HG02763 (cell line): ENCODE results near the gene IGSF22.

Experiments used
- ATAC-seq: cut with Tn5 transposase; IDR thresholded peaks from one replicate; pipeline ENCODE4 v1.9.1; 2021; ENCODE audit warnings: mild to moderate bottlenecking, moderate library complexity; ENCODE audit not compliant: unreplicated experiment

IGSF22 gene

GRCh38 chr11:18745251-18745650, 19.3 kb upstream of the IGSF22 start:
- ATAC-seq = no peak

DNA sequence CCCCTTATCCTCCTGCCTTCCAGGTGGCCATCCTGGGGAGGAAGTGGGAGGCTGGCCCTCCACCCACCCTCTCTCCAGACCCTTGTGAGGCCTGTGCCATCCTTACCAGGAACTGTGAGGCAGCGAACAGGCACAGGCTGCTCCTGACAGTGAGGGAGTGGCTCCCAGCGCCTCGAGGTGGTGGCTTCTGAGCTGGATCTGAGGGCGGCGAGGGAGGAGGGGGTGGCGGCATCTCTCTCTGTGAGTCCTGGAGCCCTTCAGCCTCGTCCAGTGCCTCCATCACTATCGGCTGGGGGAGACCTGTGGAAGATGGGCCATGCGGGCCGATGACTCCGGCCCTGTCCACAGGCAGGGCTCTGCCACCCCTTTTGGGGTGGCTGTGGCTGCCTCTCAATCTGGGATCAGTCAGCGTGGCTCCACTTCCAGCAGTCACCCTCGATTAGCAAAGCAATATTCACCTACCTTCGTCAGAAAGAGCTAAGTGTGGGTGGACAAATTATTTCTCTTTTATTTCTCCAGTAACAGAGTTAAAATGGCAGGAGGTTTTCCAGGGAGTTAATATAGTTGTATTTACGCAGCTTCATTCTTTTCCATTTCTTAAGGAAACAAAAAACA, 18.0 kb upstream of the IGSF22 start:
- no peak for ATAC-seq

- no peak for ATAC-seq
Observed at GRCh38 chr11:18743365-18743764, 17.4 kb upstream of the IGSF22 start.

GRCh38 chr11:18741783-18742182, 15.8 kb upstream of the IGSF22 start:
- ATAC-seq = no peak

DNA sequence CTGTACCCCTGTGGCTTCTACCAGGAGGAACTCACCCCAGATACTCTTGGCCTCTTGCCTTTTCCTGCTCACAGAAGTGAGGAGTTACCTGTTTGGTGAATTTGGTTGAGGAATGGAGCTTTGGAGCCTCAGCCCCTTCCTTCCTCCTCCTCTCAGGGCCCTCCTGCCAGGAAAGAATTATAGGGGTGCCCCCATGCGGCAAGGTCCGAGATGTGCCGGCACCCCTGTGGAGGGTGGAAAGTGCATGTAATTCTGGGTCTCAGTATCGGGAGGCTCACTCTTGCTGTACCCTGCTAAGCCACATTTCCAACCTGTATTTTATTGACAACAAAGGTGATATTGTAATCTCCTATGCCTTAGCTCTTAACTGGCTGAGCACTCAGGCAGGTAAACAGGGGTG, 13.7 kb upstream of the IGSF22 start:
- ATAC-seq = no peak

GRCh38 chr11:18737642-18738041, 11.7 kb upstream of the IGSF22 start:
- ATAC-seq = no peak

DNA sequence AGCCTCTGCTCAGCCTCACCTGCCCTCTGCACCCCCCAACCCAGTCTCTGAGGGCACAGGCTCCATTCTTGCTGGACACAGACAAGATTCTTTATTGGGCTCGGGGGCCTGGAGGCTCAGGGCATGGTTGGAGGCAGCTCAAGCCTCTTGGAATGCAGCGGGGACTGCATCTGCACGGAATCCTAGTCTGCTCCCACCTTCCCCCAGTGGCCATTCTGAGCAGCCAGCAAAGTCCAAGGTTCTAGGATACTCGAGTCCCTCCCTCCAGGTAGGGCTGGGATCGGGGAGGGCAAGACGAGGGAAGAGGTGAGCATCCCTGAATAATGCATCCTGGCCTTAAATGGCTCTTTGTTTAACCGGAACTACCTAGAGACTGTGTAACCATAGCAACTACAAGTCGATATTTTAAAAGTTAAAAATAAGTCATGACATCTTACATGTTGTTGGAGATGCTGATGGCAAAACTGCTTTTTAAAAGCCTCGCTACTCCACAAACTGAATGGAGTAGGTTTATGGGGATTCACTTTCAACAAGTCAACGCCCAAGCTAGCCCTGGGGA, 10.7 kb upstream of the IGSF22 start:
- ATAC-seq = no peak

DNA sequence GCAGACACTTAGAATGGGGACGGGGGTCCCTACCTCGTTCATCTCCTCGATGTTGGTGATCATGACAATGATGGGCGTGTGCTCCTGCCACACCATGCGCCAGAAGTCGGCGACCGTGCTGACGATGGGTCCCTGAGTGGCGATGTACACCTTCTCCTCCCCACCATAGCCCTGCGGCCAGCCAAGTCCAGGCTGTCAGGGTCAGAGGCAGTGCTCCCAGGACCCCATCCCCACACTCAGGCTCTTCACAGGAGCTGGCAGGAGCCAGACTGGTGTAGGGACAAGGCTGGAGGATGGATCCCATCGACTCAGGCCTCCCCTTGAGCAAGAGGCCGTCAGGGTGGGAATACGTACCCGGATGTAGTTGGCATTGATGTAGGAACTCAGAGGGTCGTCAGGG, 7.2 kb upstream of the IGSF22 start:
- no peak for ATAC-seq

DNA sequence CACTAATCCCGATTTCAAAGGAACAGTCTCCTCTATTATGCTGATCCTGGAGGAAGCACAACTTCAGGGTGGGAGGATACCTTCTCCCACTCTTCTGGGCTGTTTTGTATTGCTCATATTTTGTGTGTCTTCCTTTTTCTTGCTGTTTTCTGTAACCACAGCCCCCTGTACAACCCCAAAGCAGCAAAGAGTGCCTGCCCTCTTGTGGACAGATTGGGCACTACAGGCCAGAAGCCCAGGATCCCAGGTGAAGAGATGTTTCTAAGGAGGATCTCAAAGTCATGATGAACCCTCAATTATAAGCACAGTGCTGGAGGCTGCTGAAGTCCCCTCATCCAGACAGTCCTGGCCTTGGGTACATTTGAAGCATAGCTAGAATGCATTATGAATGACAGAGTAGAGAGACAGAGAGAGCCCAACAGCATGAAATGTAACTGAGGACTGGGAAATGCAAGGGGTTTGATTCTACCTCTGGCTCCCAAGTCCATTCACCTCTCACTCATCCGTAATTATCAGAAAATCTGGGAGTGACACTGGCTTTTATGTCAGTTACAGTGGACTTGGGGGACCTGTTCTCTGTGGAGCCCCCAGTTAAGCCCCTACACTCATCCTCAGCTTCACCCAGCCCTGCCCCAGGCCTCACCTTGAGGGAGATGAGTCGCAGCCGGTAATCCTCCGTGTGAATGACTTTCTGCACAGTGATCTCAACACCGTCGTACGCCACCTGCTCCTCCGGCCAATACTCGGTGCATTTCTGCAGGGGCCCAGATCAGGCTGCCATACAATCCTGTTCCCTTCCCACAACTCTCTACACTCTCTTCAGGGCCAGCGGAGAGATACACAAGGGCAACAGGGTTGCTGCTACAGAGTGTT, 6.2 kb upstream of the IGSF22 start:
- ATAC-seq = peak; percentile 39

- ATAC-seq = no peak
Observed at GRCh38 chr11:18731441-18731840, 5.5 kb upstream of the IGSF22 start.

DNA sequence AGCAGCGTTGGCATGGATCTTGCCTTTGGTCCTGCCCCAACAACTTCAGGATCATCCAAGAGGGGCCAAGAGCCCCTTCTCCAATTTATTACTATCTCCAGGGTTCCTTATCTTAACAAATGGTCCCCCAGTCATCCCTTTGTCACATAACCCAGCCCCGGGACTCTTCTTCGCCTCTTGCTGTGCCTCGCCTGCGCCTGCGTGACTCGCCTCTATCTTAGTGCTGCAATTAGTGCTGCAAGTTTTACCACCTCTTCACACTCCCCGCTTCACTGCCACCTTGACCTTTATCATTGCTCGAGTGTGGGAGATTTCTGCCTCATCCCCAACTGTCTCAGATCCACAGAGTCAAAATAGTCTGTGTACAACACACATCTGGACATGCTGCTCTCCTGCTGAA, 4.0 kb upstream of the IGSF22 start:
- ATAC-seq = no peak

DNA sequence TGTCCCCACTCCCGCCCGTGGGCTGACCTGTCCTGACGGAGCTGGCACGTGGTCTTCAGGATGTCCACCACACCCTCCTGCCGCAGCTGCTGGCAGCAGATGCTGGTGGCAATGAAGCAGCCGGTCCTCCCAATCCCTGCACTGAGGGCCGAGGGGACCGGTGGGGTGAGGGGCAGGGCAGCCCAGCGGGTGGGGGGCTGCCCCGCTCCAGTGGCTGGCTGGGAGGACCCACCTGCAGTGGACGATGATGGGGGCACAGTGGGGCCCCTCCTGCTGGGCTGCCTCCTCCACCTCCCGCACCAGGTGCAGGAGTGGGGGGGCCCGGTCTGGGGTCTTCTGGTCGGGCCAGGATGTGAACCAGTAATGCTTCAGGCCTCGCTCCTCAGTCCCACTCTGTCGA, 3.4 kb upstream of the IGSF22 start:
- ATAC-seq = no peak

GRCh38 chr11:18728658-18729057, 2.7 kb upstream of the IGSF22 start:
- ATAC-seq = no peak

- ATAC-seq = no peak
Observed at GRCh38 chr11:18727479-18728236, 1.7 kb upstream of the IGSF22 start.

- ATAC-seq = no peak
Observed at GRCh38 chr11:18723991-18724390, 2.0 kb downstream of the IGSF22 start.

- ATAC-seq = no peak
Observed at GRCh38 chr11:18722293-18722637, 3.7 kb downstream of the IGSF22 start.

GRCh38 chr11:18721561-18722292, 4.3 kb downstream of the IGSF22 start:
- peak; percentile 56 for ATAC-seq

- ATAC-seq = peak; percentile 63
Observed at GRCh38 chr11:18720808-18721560, 5.0 kb downstream of the IGSF22 start.

GRCh38 chr11:18720091-18720807, 5.7 kb downstream of the IGSF22 start:
- ATAC-seq = no peak

DNA sequence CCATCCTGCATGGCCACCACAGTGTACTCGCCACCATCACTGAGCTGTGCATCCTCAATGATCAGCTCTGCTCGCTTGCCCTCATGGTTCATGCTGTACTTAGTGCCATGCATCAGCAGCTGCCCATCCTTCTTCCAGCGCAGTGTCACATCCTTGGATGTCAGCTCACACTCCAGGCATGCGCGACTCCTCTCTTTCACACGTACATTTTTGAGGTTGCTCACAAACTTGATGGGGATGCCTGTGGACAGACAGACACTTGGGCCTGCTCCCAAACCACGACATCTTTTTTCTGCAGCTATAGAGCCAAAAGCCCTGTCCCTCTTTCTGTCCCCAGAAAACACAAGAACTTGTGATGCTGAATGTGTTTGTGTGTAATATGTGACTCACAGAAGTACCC, 10.5 kb downstream of the IGSF22 start:
- no peak for ATAC-seq
